ENCODE measurements around the gene GXYLT2.

The GXYLT2 gene

DNA sequence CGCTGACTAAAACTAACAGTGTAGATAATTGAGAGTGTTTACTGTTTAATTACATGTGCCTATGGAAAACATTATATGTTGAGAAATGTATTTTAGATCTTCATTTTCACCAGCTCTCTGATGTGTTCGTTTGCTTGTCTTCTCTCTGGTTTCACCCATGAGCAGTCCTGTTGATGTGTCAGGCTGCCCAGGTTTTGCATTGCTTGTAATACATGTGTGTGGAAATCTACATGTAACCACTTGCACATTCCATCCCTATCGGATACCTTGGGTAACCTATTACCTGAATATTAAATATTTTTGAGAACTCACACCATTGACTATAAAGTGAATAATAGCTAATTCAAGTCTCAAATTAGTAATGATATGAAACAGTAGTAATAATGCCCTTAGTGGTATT is 121.9 kb downstream of the GXYLT2 start:
- DNase-seq: no peak

DNA sequence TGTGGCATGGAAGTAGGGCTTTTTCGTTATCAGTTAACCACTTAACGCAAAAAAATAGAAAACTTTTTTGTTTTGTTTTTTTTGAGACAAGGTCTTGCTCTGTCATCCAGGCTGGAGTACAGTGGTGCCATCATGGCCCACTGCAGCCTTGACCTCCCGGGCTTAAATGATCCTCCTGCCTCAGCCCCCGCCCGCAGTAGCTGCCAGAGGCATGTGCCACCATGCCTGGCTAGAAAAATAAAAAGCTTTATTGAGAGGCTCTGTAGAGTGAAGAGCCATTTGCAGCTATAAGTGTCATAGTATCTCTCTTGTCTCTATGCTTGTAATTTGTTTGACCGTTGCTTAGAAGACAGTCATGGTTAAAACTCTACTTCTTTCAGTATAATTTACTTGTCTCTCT is 122.3 kb downstream of the GXYLT2 start:
- DNase-seq: no peak

DNA sequence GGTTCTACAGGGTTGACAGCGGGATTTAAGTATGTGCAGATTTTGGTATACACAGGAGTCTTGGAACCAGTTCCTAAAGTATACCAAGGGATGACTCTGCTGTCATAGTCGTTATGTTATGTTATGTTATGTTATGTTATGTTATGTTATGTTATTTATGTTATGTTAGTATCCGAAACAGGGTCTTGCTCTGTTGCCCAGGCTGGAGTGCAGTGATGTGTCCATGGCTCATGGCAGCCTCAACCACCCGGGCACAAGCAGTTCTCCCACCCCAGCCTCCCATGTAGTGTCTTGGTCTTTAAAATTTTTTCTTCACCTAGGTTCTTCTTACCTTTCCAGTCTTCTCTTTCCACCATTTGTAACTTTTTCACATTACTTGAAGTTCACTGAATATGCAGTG is 130.5 kb downstream of the GXYLT2 start:
- DNase-seq: no peak

DNA sequence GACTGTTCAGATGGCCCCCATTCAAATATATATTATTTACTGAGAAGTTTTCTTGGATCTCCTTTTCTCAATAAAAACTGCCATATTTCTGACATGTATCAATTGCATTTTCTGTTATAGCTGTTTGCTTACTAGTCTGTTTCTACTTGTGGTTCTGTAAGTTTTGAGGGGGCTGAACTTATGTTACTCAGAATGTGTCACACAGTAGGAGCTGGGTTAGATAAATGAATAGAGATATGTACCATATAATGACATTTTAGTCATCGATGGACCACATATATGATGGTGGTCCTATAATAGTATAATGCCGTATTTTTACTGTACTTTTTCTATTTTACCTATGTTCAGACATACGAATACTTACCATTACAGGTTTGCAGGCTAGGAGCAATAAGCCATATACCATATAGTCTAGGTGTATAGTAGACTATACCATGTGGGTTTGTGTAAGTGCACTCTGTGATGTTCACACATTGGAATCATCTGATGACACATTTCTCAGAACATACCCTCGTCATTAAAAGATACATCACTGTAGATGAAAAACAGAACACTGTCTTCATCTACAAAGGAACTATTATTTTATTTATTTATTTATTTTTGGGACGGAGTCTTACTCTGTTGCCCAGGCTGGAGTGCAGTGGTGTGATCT is 131.1 kb downstream of the GXYLT2 start:
- no peak for DNase-seq

DNA sequence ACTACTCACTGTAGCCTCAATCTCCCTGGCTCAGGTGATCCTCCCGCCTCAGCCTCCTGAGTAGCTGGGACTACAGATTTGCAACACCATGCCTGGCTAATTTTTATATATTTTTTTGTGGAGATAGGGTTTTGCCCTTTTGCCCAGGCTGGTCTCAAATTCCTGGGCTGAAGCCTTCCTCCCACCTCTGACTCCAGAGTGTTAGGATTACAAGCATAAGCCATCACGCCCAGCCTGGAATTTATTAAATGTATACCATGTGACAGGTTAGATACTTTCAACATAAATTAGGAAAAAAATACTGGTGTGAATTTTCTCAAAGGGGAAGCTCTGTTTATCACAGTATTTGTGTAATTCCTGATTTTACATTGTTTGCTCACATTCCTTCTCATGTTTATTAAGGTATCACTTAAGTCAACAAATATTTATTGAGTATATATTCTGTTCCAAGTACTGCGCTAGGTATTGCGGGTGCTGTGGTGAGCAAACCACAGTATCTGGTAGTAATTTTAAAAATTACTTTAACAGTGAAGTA is 133.5 kb downstream of the GXYLT2 start:
- DNase-seq: no peak

DNA sequence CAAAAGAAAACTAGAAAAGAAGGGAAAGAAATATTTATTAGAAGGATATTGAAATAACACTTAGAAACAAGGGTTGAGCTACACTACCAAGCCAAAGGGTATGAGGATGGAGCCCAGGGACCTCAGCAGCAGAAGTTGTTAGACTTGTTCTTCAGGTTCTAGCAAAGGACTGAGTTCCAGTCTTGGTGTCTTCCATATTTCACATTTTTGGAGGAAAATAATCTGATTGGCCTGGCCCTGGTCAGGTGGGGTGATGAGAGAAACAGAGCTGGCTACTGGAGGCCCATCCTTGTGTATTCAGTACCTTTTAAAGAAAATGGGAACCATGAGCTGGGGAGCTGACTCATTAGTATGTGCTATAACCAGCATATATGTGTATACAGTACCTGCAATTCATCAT is 137.0 kb downstream of the GXYLT2 start:
- DNase-seq: no peak

DNA sequence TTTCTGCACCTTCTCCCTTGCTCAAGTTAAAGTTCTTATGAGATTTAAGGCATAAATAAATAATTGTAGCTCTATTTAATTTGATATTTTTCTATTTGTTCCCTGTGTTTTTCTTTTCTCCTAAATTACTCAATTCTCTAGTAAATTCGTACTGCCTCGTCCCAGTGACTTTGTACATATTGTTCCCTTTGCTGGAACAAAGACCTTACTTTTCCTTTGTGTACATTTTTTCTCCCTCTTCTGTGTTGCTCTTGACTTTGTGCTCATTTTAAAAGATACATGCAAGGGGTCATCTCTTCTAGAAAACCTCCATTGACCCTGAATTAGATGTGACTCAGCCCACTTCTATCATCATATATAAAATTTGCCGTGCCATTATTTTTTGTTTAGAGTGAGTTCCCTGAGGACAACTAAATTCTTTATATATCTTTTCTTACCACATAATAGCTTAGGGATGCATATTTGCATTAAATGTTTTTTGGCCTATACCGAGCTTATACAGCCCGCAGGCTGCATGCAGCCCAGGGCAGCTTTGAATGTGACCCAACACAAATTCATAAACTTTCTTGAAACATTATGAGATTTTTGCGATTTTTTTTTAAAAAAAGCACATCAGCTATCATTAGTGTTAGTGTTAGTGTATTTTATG is 138.4 kb downstream of the GXYLT2 start:
- no peak for DNase-seq
